ENCODE measurements around the gene KPNA4. TPM values are rescaled to one million over a fixed set of nuclear protein-coding genes. Genes with fewer than 3 reads are reported as not detected.

Gene KPNA4
- total and polyA plus RNA-seq, 2 donors (not counting 3 experiments of a cell fraction or from before 2014, with no cell fraction given): 12.2 to 70.1 TPM

DNA sequence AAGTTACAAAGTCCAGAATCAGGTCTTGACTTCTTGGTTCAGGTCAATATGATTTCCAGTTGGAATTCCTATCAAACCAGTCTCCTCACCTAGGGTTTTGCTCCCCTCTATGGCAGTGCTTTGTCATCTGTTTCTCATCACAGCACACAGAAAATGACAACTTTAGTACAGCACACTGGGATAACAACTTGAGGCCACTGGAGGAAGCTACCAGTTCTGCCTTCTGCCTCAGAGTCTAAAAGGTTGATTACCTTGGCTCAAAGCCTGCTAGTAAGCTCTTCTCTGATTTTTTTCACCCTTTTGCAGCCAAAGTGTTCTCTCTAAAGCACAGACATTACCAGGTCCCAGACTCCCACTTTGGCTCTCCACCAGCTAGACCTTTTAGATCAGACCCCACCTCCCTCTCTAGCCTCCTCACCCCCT is 90.9 kb downstream of the KPNA4 start:
- H3K36me3 ChIP-seq (ENCODE audit: control insufficient read depth in 2 of 2, extremely low read depth in 1 of 2, insufficient read depth in 2 of 2, low read length in 2 of 2): no peaks in the 10 kb centered on the region
- no peak overlapping the region for H3K4me2 ChIP-seq (ENCODE audit: insufficient read depth, low read length)
- no peak overlapping the region for H3K4me3 ChIP-seq (replicated peaks in 1 of 3; ENCODE audit: insufficient read depth in 1 of 3, low read depth in 1 of 3, low read length in 3 of 3)
- dilution Hi-C loops (cut with MboI; ENCODE audit: extremely low pct_ligation_motif_present, low sequenced_read_pairs): no loop called here
- H2AFZ ChIP-seq (ENCODE audit: low read depth, low read length): no peak overlapping the region
- H3K27ac ChIP-seq (ENCODE audit: insufficient read depth, low read depth, low read length): no peak overlapping the region
- intact Hi-C loops (cut with micrococcal nuclease): no loop called here
- H3K9me1 ChIP-seq (replicated peaks; ENCODE audit: control insufficient read depth, extremely low read depth, insufficient read depth, low read length): no peaks in the 10 kb centered on the region
- ChIA-PET CTCF (interaction anchor here (1.2 kb wide), 1 partner anchor 9 kb away, joined by 3 read pairs; no protein-coding TSS in a partner anchor), POLR2A (no interaction called here)
- FAIRE-seq (no peak), DNase-seq (ENCODE audit: low read depth, low spot score) (no peak)
- H3K4me1 ChIP-seq (ENCODE audit: control insufficient read depth, extremely low read depth, insufficient read depth, low read length): no peaks in the 10 kb centered on the region
- TF ChIP-seq, protein P1, sequence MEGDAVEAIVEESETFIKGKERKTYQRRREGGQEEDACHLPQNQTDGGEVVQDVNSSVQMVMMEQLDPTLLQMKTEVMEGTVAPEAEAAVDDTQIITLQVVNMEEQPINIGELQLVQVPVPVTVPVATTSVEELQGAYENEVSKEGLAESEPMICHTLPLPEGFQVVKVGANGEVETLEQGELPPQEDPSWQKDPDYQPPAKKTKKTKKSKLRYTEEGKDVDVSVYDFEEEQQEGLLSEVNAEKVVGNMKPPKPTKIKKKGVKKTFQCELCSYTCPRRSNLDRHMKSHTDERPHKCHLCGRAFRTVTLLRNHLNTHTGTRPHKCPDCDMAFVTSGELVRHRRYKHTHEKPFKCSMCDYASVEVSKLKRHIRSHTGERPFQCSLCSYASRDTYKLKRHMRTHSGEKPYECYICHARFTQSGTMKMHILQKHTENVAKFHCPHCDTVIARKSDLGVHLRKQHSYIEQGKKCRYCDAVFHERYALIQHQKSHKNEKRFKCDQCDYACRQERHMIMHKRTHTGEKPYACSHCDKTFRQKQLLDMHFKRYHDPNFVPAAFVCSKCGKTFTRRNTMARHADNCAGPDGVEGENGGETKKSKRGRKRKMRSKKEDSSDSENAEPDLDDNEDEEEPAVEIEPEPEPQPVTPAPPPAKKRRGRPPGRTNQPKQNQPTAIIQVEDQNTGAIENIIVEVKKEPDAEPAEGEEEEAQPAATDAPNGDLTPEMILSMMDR (IDR thresholded peaks at IDR 0.05; ENCODE audit: extremely low read depth in 1 of 2, insufficient read depth in 1 of 2, low read depth in 1 of 2, low read length in 2 of 2): no peak
- TF ChIP-seq MYC (IDR thresholded peaks at IDR 0.05; ENCODE audit: low read depth, low read length) (no peak), JUN (IDR thresholded peaks at IDR 0.05; ENCODE audit: borderline replicate concordance, insufficient read depth, insufficient read length, low read depth) (no peak), POLR2A (IDR thresholded peaks at IDR 0.05; ENCODE audit: low read depth, low read length) (no peak), EZH2 (IDR thresholded peaks at IDR 0.05; ENCODE audit: borderline replicate concordance, low read depth, low read length, severe bottlenecking) (no peak), GATA2 (IDR thresholded peaks at IDR 0.05; ENCODE audit: insufficient read depth, insufficient read length, low read depth, low read length) (no peak), FOS (IDR thresholded peaks at IDR 0.05; ENCODE audit: borderline replicate concordance, insufficient read depth, low read length) (no peak), POLR2AphosphoS5 (IDR thresholded peaks at IDR 0.05; ENCODE audit: insufficient read depth, low read depth, low read length) (no peak)
- TF ChIP-seq, protein P2, sequence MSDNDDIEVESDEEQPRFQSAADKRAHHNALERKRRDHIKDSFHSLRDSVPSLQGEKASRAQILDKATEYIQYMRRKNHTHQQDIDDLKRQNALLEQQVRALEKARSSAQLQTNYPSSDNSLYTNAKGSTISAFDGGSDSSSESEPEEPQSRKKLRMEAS (IDR thresholded peaks at IDR 0.05; ENCODE audit: insufficient read depth, insufficient read length): no peak
- no peaks in the 10 kb centered on the region for H4K20me1 ChIP-seq (replicated peaks; ENCODE audit: control insufficient read depth, extremely low read depth, insufficient read depth, low read length)
- no TSS peak for BruUV-seq (replicated peaks)
- H3K9ac ChIP-seq (replicated peaks; ENCODE audit: extremely low read depth, insufficient read depth, low read length): no peak overlapping the region
- H3K79me2 ChIP-seq (ENCODE audit: control insufficient read depth, insufficient read depth, low read length): no peaks in the 10 kb centered on the region
- H3K27me3 ChIP-seq (ENCODE audit: control insufficient read depth in 2 of 2, insufficient read depth in 2 of 2, low read length in 2 of 2): peaks cover 24 to 27% of the 10 kb centered on the region in 2 experiments
- no peaks in the 10 kb centered on the region for H3K9me3 ChIP-seq (replicated peaks; ENCODE audit: control insufficient read depth, insufficient read depth, low read length)
